Calu3 (cell line): ENCODE data around the gene VWA8. TPM values are rescaled to one million over a fixed set of nuclear protein-coding genes. Genes with fewer than 3 reads are reported as not detected.

Experiments used
- BruUV-seq: library from RNA; stranded (reverse); fragments of 400-500 nt; replicated peaks from 2 replicates; lab custom pipeline; 2021; lab: Mats Ljungman, UMichigan
- CTCF ChIA-PET: fragments of 300-600 bp; sonication (Branson Sonifier 250); formaldehyde crosslinking; loops from one replicate; lab custom pipeline; 2022; ENCODE audit warnings: antibody characterized with exemption; lab: Charles Lee
- DNase-seq: peaks from one replicate; pipeline ENCODE4 v3.0.0; 2022
- H3K27ac Mint-ChIP-seq: one replicate; pipeline ENCODE4 v1.8.0; 2022; ENCODE audit warnings: mixed read lengths; ENCODE audit not compliant: unreplicated experiment
- H3K27me3 Mint-ChIP-seq: one replicate; pipeline ENCODE4 v1.8.0; 2022; ENCODE audit warnings: mixed read lengths; ENCODE audit not compliant: unreplicated experiment
- H3K36me3 Mint-ChIP-seq: one replicate; pipeline ENCODE4 v1.8.0; 2022; ENCODE audit warnings: mild to moderate bottlenecking, moderate library complexity, mixed read lengths; ENCODE audit not compliant: insufficient read depth, unreplicated experiment
- H3K4me1 Mint-ChIP-seq: one replicate; pipeline ENCODE4 v1.8.0; 2022; ENCODE audit warnings: mild to moderate bottlenecking, low read depth, mixed read lengths; ENCODE audit not compliant: unreplicated experiment
- H3K4me3 Mint-ChIP-seq: one replicate; pipeline ENCODE4 v1.8.0; 2022; ENCODE audit warnings: mild to moderate bottlenecking, low read depth, moderate library complexity, mixed read lengths; ENCODE audit not compliant: unreplicated experiment
- H3K9me3 Mint-ChIP-seq: one replicate; pipeline ENCODE4 v1.8.0; 2022; ENCODE audit warnings: low read depth, mixed read lengths; ENCODE audit not compliant: unreplicated experiment
- intact Hi-C: fragments of 100-400 bp; cut with micrococcal nuclease; formaldehyde crosslinking; loops from one replicate; pipeline ENCODE4 v1.10.0; 2022; ENCODE audit not compliant: unreplicated experiment
- total RNA-seq: library from RNA; stranded (reverse); gene quantifications from 2 replicates; pipeline ENCODE4 v1.2.3, GENCODE V29; 2022
- TF ChIP-seq, protein P1 (sequence below): fragments of 200-600 bp; IDR thresholded peaks from one replicate; pipeline ENCODE4 v1.8.0; 2022; ENCODE audit warnings: antibody characterized with exemption; ENCODE audit not compliant: unreplicated experiment

VWA8 gene
- total RNA-seq, 1 experiment from 2014 or later = 15.2 TPM

DNA sequence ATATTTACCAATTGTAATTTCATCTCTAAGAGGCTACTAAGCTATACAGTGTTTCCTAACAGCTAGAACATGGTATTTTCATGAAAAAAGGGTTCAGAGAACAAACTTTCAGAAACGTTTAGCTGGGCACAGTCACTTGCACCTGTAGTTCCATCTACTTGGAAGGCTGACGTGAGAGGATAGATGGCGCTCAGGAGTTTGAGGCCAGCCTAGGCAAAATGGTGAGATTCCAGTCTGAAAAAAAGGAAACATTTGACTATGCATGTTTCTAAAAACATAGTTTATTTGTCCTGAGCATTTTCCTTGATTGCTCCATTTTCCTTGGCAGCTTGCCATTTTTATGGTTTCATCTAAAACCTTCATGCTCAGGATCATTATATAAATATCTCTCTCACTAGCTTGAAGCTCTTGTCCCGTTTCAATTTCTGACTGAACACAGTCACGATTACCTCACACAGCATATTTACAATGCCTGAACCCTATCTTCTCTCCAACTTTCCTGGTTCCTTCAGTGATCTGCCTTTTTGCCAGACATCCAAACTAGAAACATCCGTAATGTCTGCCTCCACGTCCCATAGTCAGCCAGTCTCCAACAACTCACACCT, 302.8 kb downstream of the VWA8 start:
- no TSS peak for BruUV-seq
- TF ChIP-seq, protein P1, sequence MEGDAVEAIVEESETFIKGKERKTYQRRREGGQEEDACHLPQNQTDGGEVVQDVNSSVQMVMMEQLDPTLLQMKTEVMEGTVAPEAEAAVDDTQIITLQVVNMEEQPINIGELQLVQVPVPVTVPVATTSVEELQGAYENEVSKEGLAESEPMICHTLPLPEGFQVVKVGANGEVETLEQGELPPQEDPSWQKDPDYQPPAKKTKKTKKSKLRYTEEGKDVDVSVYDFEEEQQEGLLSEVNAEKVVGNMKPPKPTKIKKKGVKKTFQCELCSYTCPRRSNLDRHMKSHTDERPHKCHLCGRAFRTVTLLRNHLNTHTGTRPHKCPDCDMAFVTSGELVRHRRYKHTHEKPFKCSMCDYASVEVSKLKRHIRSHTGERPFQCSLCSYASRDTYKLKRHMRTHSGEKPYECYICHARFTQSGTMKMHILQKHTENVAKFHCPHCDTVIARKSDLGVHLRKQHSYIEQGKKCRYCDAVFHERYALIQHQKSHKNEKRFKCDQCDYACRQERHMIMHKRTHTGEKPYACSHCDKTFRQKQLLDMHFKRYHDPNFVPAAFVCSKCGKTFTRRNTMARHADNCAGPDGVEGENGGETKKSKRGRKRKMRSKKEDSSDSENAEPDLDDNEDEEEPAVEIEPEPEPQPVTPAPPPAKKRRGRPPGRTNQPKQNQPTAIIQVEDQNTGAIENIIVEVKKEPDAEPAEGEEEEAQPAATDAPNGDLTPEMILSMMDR = no peak
- intact Hi-C loops = no loop called here
- CTCF ChIA-PET = no interaction called here
- Mint-ChIP-seq H3K27ac (no peak overlapping the region), H3K9me3 (no peaks in the 10 kb centered on the region), H3K4me1 (peaks cover 8% of the 10 kb centered on the region), H3K36me3 (no peaks in the 10 kb centered on the region), H3K27me3 (no peaks in the 10 kb centered on the region), H3K4me3 (no peak overlapping the region)
- DNase-seq = no peak

DNA sequence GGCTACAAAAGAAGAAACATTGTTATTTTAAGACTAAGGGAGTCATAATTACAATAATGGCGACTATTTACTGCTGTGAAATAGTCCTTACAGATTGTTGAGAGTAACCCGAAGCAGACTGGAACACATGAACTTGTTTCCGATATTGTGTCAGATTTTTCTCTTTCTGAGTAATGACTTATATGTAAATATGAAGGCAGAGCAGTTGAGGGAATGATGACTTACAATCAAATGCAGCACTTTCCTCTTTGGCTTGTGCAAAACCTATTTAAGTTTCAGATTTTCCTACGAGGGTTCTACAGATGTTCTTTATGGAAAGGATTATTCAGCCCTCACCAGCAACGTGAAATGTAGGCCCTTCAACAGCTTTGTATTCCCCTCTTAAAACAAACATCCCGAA, 304.9 kb downstream of the VWA8 start:
- no peak for DNase-seq
- Mint-ChIP-seq H3K36me3 (no peaks in the 10 kb centered on the region), H3K4me1 (peaks cover 9% of the 10 kb centered on the region), H3K27ac (no peak overlapping the region), H3K9me3 (no peaks in the 10 kb centered on the region), H3K27me3 (no peaks in the 10 kb centered on the region), H3K4me3 (no peak overlapping the region)
- intact Hi-C loops = no loop called here
- TF ChIP-seq, protein P1 = no peak
- BruUV-seq = no TSS peak
- CTCF ChIA-PET = no interaction called here

DNA sequence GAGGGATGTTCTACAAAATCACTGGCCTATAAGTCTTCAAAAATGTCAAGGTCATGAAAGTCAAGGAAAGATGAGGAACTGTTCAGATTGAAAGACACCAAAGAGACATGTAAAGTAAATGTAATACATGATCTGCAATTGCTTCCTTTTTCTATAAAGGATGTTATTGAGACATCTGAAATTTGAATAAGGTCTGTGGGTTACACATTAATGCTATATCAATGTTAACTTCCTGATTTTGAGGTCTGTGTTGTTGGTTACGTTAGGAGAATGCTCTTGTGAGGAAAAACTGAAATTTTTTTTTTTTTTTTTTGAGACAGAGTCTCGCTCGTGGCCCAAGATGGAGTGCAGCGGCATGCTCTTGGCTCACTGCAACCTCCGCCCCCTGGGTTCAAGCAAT, 306.1 kb downstream of the VWA8 start:
- H3K27ac Mint-ChIP-seq = no peak overlapping the region
- H3K36me3 Mint-ChIP-seq = no peaks in the 10 kb centered on the region
- no peak overlapping the region for H3K4me3 Mint-ChIP-seq
- H3K4me1 Mint-ChIP-seq = peaks cover 16% of the 10 kb centered on the region
- CTCF ChIA-PET = no interaction called here
- BruUV-seq = no TSS peak
- TF ChIP-seq, protein P1 = no peak
- H3K27me3 Mint-ChIP-seq = no peaks in the 10 kb centered on the region
- intact Hi-C loops = no loop called here
- H3K9me3 Mint-ChIP-seq = no peaks in the 10 kb centered on the region
- no peak for DNase-seq

DNA sequence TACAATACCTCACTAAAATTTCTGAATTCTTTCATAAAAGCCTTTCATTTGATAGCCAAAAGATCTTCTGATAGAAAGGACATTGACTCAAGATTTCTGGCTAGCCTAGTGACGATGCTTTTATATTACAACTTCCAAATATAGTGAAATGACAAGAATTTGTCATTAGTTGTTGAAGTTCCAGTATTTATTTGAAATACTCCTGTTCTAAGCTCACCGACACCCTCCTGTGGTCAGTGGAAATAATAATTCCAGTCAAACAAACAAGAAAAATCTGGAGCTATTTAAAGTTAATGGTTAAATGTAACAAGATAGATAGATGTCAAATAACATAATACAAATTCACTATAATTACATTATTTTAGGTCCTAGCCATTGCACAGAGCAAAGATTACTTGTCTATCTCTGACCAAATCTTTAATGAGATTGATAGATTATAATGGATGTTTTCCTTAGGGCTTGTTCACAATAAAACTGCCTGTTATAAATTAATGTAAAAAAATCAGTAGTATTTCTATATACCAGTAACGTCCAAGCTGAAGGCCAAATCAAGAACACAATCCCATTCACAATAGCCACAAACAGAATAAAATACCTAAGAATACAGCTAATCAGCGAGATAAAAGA, 308.1 kb downstream of the VWA8 start:
- Mint-ChIP-seq H3K9me3 (no peaks in the 10 kb centered on the region), H3K36me3 (peaks cover 7% of the 10 kb centered on the region), H3K4me3 (no peak overlapping the region), H3K4me1 (peaks cover 8% of the 10 kb centered on the region), H3K27ac (no peak overlapping the region), H3K27me3 (no peaks in the 10 kb centered on the region)
- CTCF ChIA-PET = interaction anchor here (0.5 to 1.5 kb wide), 6 partner anchors 15 to 302 kb away, joined by 3 to 11 read pairs (median 4); no protein-coding TSS in a partner anchor
- no TSS peak for BruUV-seq
- TF ChIP-seq, protein P1 = no peak
- intact Hi-C loops = loop anchor here (1.0 to 2.0 kb wide), 2 partner anchors 242 to 268 kb away; no protein-coding TSS in a partner anchor
- peak; percentile 34 for DNase-seq
